HG02798 (cell line): ENCODE results near the gene TBX2.

ENCODE experiments used
- ATAC-seq: cut with Tn5 transposase; IDR thresholded peaks from one replicate; pipeline ENCODE4 v1.9.1; 2021; ENCODE audit warnings: mild to moderate bottlenecking; ENCODE audit not compliant: unreplicated experiment, poor library complexity

The TBX2 gene

DNA sequence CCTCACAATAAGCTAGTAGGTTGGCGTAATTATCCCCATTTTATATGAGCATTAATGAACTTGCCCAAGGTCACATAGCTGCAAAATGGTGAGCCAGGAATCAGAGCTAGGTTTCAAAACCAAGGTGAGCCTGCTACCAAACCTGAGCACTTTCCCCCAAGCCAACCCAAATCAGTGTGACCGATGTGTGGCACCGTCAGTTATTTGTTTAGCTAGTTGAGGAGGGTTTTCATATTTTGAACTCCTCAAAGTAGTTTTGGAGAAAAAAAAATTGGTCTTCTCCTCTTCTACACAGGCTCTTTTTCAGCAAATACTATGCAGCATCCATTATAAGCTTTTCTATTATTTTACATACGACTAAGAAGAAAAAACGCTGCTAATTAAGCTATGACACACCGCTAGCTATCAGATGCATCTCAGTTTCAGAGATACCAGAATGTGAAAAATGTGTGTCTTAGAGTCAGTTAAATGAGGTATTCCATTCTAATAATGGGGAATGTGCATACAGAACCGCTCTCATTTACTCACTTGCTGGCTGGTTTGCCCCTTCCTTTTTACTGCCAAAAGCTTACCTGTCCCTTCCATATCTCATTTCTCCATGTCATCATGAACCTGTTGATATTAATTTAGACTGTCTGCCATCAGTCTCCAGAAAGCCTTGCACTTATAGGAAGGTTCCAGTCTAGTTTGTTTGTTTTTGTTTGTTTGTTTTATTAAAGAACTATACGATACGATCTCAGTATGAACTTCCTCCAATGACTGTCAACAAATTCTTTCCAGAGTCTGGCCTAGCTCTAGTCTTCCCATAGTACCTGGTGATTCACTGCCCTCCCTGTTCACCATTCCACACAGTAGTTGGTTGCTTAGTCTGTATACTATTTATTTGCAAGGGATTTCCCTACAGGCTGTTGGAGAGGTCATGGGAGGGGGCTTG is 50.3 kb downstream of the TBX2 start:
- no peak for ATAC-seq

DNA sequence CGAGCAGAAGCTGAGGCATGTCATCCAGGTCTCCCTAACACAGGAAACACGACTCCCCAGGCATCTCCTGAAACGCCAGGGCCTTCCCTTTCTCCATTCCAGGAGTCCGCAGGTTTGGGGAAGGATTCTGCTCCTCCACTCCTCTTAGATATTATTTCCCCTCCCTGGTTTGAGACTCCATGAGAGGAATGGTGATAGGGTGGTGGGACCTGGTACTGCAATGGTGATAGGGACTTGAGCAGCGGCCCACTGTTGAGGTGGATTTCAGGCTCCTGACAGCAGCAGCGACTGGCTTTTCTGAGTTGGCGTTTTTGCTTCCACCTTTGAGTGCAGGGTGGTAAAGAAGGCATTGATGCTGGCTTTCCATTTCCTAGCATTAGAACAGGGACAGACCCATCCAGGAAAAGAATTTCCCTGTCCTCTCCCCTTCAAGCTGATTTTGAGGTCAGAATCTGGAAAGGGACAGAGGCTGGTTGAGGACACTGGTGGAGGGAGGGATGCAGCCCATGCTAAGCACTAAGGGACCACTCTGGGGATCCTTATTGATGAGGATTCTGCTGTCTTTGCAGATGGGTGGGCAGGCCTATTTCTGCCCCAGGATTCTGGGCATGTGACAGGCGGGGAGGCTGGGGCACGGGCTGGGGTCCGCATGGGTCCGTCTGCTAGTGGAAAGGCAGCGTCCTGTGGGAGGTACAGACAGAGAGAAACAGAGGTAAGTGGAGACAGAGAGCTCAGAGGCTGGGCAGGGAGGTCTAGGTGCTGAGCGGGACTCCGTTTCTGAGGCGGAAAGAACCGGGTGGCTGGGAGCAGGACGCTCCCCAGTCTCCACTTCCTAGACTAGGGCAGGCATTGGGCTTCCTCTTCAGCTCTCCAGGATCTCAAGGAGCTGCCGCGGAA is 51.2 kb downstream of the TBX2 start:
- no peak for ATAC-seq

DNA sequence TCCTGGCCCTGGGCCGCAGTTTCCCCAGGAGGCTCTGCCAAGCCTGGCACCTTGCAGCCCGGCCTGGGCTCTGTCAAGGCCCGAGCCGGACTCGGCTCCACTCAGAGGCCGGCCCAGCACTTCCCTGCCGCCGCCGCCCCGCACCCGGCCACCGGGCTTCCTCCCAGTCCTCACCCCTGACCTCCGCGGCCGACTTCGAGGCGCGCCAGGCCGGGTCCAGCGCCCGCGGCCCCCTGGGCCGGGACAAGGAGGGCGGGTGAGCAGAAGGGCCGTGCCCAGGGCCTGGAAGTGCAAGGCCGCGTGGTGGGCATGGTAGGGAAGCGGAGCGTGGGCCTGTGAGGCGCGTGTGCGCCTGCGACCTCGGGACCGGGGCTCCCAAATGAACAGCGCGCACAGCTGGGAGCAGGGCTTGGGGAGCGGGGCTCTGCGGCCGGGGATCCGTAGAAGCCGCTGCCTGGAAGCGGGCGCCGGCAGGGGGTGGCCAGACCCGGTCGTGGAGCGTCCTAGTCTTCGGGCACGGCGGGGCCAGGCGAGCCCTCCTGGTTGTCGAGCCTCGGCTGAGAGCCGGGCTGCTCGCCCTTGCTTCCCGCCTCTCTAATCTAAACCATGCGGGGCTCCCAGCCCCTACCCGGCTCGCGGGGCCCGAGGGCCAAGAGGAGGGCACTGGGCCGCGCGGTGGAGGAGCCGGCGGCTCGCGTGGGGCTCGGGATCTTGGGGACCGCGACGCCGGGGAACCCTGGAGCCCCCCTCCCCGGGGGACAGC is 52.1 kb downstream of the TBX2 start:
- ATAC-seq, result no peak

- ATAC-seq, result no peak
Observed at GRCh38 chr17:61452301-61453290, 53.0 kb downstream of the TBX2 start, which contains the start of gene TBX4. TBX4 (plus strand) TSS chr17:61452422; CDS start chr17:61456491, 4,069 bp downstream.

- ATAC-seq, result no peak
Observed at GRCh38 chr17:61453566-61454380, 54.1 kb downstream of the TBX2 start.

GRCh38 chr17:61454381-61455323 is 55.0 kb downstream of the TBX2 start:
- ATAC-seq, result no peak

GRCh38 chr17:61455324-61456060 is 55.8 kb downstream of the TBX2 start:
- no peak for ATAC-seq

GRCh38 chr17:61456061-61456681 is 56.5 kb downstream of the TBX2 start:
- ATAC-seq, result no peak

- no peak for ATAC-seq
Observed at GRCh38 chr17:61456688-61457225, 57.1 kb downstream of the TBX2 start.

DNA sequence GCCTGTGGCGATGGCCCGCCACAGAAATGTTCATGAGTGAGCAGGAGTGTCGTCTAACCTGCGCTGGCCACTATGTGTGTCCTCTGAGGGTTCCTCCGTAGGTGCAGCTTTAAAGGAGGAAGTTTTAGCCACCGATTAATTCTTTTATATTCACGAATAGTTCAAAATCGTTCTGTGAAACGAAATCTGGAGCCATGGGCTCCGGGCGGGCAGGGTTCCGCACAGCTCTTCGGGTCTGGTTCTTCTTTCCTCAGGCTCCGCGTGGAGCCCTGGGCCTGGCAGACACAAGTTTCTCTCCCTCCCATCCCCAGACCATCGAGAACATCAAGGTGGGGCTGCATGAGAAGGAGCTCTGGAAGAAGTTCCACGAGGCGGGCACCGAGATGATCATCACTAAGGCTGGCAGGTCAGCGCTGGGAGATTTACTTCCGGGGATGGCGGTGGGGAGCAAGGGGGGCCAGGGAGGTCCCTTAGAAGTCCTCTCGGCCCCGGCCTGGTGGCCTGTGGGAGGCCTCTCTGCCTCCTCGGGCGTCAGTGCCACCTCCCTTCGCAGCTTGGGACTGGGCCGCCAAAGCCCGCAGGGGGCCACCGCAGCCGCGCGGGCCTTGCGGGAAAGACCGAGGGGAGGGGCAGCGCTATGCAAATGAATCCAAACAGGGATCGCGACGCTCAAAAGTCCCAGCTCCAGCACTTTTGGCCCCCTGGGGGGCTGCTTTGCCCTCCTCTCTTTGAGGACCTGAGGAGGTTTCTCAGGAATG is 57.8 kb downstream of the TBX2 start:
- ATAC-seq, result no peak

DNA sequence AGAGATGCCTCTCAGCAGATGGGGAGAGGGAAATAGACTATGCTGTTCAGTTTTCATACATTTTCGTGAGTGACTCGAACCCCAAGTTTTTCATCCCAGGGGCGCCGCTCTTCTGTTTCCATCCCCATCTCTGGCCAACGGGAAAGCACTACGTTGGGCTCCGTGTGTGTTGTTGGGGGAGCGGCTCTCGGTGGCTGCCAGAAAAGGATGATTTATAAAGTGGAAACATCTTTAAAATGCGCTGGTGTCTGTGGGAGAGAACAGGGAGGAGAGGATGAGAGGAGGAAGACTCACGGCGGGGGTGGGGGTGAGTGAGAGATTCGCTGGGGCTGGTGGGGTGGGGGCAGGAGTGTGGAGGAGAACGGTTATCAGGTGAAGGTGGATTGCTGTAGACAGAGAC is 58.4 kb downstream of the TBX2 start:
- ATAC-seq, result no peak

GRCh38 chr17:61458421-61459141 is 58.9 kb downstream of the TBX2 start:
- ATAC-seq, result no peak
